GM11168 (cell line): ENCODE measurements around the gene GBP7.
"Not testable (repeated sequence)": the region's sequence is repeated elsewhere in the genome, so short reads cannot be mapped to it uniquely, and the experiment has no call there.

ENCODE experiments used
- in situ Hi-C: fragments of 300-500 bp; cut with MboI; formaldehyde crosslinking; loops from one replicate; pipeline ENCODE4 v1.12.0; 2022; ENCODE audit warnings: low sequenced_read_pairs; ENCODE audit not compliant: unreplicated experiment

The GBP7 gene

GRCh38 chr1:89175601-89176256 lies at the start of gene GBP7:
Gene GBP7, minus strand, starts transcription at chr1:89176003. Its CDS starts 4,068 bp downstream, at chr1:89171935.
- in situ Hi-C loops = no loop called here

GRCh38 chr1:89221341-89221740 lies 45.5 kb upstream of the GBP7 start:
- in situ Hi-C loops = no loop called here

- in situ Hi-C loops = not testable (repeated sequence)
Observed at GRCh38 chr1:89219851-89220250, 44.0 kb upstream of the GBP7 start.

- in situ Hi-C loops = not testable (repeated sequence)
Observed at GRCh38 chr1:89218941-89219340, 43.1 kb upstream of the GBP7 start.

GRCh38 chr1:89213347-89213746 lies 37.5 kb upstream of the GBP7 start:
- in situ Hi-C loops = no loop called here

GRCh38 chr1:89211035-89211634 lies 35.3 kb upstream of the GBP7 start:
- in situ Hi-C loops = no loop called here

- in situ Hi-C loops = no loop called here
Observed at GRCh38 chr1:89206373-89206772, 30.6 kb upstream of the GBP7 start.

- in situ Hi-C loops = no loop called here
Observed at GRCh38 chr1:89203166-89203565, 27.4 kb upstream of the GBP7 start.

- in situ Hi-C loops = no loop called here
Observed at GRCh38 chr1:89201106-89201794, 25.4 kb upstream of the GBP7 start.

GRCh38 chr1:89200663-89201062 lies 24.9 kb upstream of the GBP7 start:
- in situ Hi-C loops = no loop called here

GRCh38 chr1:89199525-89200031 lies 23.8 kb upstream of the GBP7 start:
- in situ Hi-C loops = no loop called here

- in situ Hi-C loops = no loop called here
Observed at GRCh38 chr1:89198491-89199072, 22.8 kb upstream of the GBP7 start, which contains the start of gene GBP4. Gene GBP4, minus strand, starts transcription at chr1:89198942. Its CDS starts 108 bp downstream, at chr1:89198834.

- in situ Hi-C loops = no loop called here
Observed at GRCh38 chr1:89198081-89198480, 22.3 kb upstream of the GBP7 start.

- in situ Hi-C loops = no loop called here
Observed at GRCh38 chr1:89195476-89195875, 19.7 kb upstream of the GBP7 start.

GRCh38 chr1:89191314-89191713 lies 15.5 kb upstream of the GBP7 start:
- in situ Hi-C loops = no loop called here

GRCh38 chr1:89190017-89190416 lies 14.2 kb upstream of the GBP7 start:
- in situ Hi-C loops = no loop called here

GRCh38 chr1:89179343-89179742 lies 3.5 kb upstream of the GBP7 start:
- in situ Hi-C loops = no loop called here

- in situ Hi-C loops = no loop called here
Observed at GRCh38 chr1:89176971-89177370, 1.2 kb upstream of the GBP7 start.

GRCh38 chr1:89174491-89174890 lies 1.3 kb downstream of the GBP7 start:
- in situ Hi-C loops = no loop called here

GRCh38 chr1:89172468-89173143 lies 3.2 kb downstream of the GBP7 start:
- in situ Hi-C loops = no loop called here
